Naive B cell (primary cell): Measurements from ENCODE around the gene CREBL2. TPM values are rescaled to one million over a fixed set of nuclear protein-coding genes. Genes with fewer than 3 reads are reported as not detected.
"Not testable (repeated sequence)": the region's sequence is repeated elsewhere in the genome, so short reads cannot be mapped to it uniquely, and the experiment has no call there.

Experiments
- ATAC-seq, 2 donors: fragments of 150-1000 bp; cut with Tn5 transposase; 2 replicates each; pipeline ENCODE4 v1.10.0; 2021; ENCODE audit warnings: low read depth in 2 of 2, mild to moderate bottlenecking in 2 of 2, moderate library complexity in 2 of 2
- DNase-seq: peaks from one replicate; pipeline ENCODE4 v3.0.0; 2022
- H3K27ac Mint-ChIP-seq, 6 donors: one replicate each; pipeline ENCODE4 v1.8.0; 2020 to 2022; ENCODE audit warnings: mild to moderate bottlenecking in 6 of 6, mixed read lengths in 6 of 6, moderate library complexity in 5 of 6, inconsistent platforms in 2 of 6
- H3K27me3 Mint-ChIP-seq, 3 donors: one replicate each; pipeline ENCODE4 v1.8.0; 2021 to 2022; ENCODE audit warnings: mixed read lengths in 3 of 3, mild to moderate bottlenecking in 1 of 3
- H3K36me3 Mint-ChIP-seq, 2 donors: one replicate each; pipeline ENCODE4 v1.8.0; 2020 to 2022; ENCODE audit warnings: mixed read lengths in 2 of 2, inconsistent platforms in 1 of 2, mild to moderate bottlenecking in 1 of 2
- H3K4me1 Mint-ChIP-seq, 3 donors: one replicate each; pipeline ENCODE4 v1.8.0; 2020 to 2022; ENCODE audit warnings: mixed read lengths in 3 of 3, inconsistent platforms in 1 of 3, mild to moderate bottlenecking in 1 of 3, moderate library complexity in 1 of 3
- H3K4me3 Mint-ChIP-seq, 8 donors: one replicate each; pipeline ENCODE4 v1.8.0; 2020 to 2022; ENCODE audit warnings: mild to moderate bottlenecking in 8 of 8, mixed read lengths in 8 of 8, moderate library complexity in 8 of 8, inconsistent platforms in 2 of 8
- H3K9me3 Mint-ChIP-seq, 7 donors: one replicate each; pipeline ENCODE4 v1.8.0; 2020 to 2022; ENCODE audit warnings: mixed read lengths in 7 of 7, mild to moderate bottlenecking in 5 of 7, inconsistent platforms in 2 of 7, moderate library complexity in 1 of 7
- polyA plus RNA-seq, 6 donors: library from polyadenylated mRNA; unstranded; fragments of 300-500 nt; fragmentation: Illumina TruSeq; gene quantifications; one replicate each; pipeline ENCODE4 v1.2.3, GENCODE V29; 2021; ENCODE audit warnings: low read depth in 6 of 6

Gene CREBL2
- polyA plus RNA-seq, 6 donors from 2014 or later = 21.9 to 29.3 (median 25.6) TPM

DNA sequence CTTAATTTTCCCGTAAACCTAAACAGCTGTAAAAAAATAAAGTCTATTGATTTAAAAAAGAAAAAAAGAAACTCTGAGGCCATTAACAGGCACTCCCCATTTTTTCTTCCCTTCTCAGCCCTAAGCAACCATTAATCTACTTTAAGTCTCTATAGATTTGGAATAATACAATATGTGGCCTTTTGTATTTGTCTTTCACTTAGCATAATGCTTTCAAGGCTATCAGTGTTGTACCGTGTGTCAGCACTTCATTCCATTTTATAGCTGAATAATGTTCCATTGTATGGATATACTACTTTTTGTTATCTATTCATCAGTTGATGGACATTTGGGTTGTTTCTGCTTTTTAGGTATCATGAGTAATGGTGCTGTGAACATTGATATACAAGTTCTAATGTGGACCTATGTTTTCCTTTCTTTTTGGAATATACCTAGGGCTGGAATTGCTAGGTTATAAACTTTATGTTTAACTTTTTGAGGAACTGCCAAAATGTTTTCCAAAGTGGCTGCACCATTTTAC lies 15.7 kb downstream of the CREBL2 start:
- DNase-seq = no peak
- no peak overlapping the region for H3K4me3 Mint-ChIP-seq
- H3K4me1 Mint-ChIP-seq = peaks cover 18 to 54% (median 35%) of the 10 kb centered on the region in 3 donors
- H3K27ac Mint-ChIP-seq = no peak overlapping the region
- ATAC-seq = no peak
- H3K36me3 Mint-ChIP-seq = peaks cover 12% of the 10 kb centered on the region in 2 donors
- no peaks in the 10 kb centered on the region for H3K27me3 Mint-ChIP-seq
- peaks cover 0 to 6% (median 4%) of the 10 kb centered on the region in 7 donors for H3K9me3 Mint-ChIP-seq

DNA sequence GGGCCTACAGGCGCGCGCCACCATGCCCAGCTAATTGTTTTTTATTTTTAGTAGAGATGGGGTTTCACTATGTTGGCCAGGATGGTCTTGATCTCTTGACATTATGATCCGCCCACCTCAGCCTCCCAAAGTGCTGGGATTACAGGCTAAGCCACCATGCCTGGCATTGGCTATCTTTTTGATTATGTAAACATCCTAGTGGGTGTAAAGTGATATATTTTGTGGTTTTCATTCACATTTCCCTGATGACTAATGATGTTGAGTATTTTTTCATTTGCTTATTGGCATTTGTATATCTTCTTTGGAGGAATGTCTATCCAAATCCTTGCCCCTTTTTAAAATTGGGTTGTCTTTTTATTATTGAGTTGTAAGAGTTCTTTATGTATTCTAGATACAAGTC lies 16.3 kb downstream of the CREBL2 start:
- no peak overlapping the region for H3K27ac Mint-ChIP-seq
- H3K9me3 Mint-ChIP-seq = peaks cover 0 to 6% (median 4%) of the 10 kb centered on the region in 7 donors

DNA sequence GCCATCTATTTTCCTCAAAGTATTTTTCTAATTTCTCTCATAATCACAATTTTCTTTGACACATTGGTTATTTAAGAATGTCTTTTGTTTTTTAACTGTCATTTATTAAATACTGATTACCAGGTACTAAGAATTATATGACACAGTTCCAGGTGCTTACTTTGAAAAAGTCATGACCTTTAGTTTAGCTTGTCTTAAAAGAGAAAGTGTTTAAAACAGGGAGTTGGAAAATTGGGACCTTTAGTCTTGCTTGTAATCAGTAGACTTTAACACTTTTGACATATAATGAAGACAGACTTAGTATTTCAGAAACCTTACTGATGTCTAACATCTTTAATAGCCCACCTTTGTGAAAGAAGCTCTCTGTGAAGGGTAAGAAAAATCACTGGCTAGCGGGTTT lies 19.2 kb downstream of the CREBL2 start:
- no peak for ATAC-seq
- H3K36me3 Mint-ChIP-seq = peaks cover 0 to 3% of the 10 kb centered on the region in 2 donors
- H3K27me3 Mint-ChIP-seq = no peaks in the 10 kb centered on the region
- no peak overlapping the region for H3K4me3 Mint-ChIP-seq
- DNase-seq = no peak
- no peaks in the 10 kb centered on the region for H3K9me3 Mint-ChIP-seq
- peaks cover 17 to 48% (median 30%) of the 10 kb centered on the region in 3 donors for H3K4me1 Mint-ChIP-seq
- H3K27ac Mint-ChIP-seq = peak overlapping the region in 1 of 6 donors; percentile 89

More for the DNA sequence above, 16.3 kb downstream of the CREBL2 start:
- Mint-ChIP-seq H3K4me1 (peaks cover 17 to 53% (median 32%) of the 10 kb centered on the region in 3 donors), H3K4me3 (no peak overlapping the region), H3K27me3 (no peaks in the 10 kb centered on the region), H3K36me3 (peaks cover 11 to 12% of the 10 kb centered on the region in 2 donors)
- ATAC-seq = no peak
- DNase-seq = no peak

DNA sequence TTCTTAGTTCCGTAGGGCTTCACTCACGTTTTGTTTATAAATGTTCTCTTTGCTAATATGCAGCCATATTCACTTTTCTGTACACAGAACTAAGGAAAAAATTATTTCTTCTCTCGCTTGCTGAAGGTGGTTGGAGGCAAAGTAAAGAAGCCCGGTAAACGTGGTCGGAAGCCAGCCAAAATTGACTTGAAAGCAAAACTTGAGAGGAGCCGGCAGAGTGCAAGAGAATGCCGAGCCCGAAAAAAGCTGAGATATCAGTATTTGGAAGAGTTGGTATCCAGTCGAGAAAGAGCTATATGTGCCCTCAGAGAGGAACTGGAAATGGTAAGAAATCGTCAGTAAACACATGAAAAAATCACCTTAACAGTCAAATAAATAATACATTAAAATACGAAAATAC lies 24.0 kb downstream of the CREBL2 start:
- H3K27me3 Mint-ChIP-seq = no peaks in the 10 kb centered on the region
- H3K9me3 Mint-ChIP-seq = peaks cover 5 to 14% (median 8%) of the 10 kb centered on the region in 7 donors
- H3K4me3 Mint-ChIP-seq = no peak overlapping the region
- peaks cover 19 to 22% of the 10 kb centered on the region in 2 donors for H3K36me3 Mint-ChIP-seq
- peaks cover 6 to 24% (median 16%) of the 10 kb centered on the region in 3 donors for H3K4me1 Mint-ChIP-seq
- H3K27ac Mint-ChIP-seq = peak overlapping the region in 2 of 6 donors; percentile 79 to 85
- ATAC-seq (no peak), DNase-seq (no peak)

DNA sequence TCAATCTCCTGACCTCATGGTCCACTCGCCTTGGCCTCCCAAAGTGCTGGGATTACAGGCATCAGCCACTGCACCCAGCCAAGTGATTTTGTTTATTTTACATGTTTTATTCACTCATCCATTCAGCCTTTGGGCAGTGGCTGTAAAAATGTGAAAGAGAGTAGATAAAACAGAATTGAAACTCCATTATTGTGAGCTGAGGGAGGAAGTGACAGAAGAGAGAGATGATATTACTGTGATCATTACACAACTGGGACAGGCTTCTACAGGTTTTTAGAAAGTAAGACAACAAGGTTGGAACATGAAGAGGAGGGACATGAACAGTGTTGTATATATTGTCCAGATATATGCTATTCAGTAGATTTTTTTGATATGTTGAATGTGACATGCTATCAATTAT lies 25.0 kb downstream of the CREBL2 start:
- Mint-ChIP-seq H3K4me1 (peaks cover 5 to 16% (median 12%) of the 10 kb centered on the region in 3 donors), H3K27ac (peak overlapping the region; percentile 4 to 94 (median 78)), H3K9me3 (peaks cover 5 to 17% (median 9%) of the 10 kb centered on the region in 7 donors), H3K4me3 (peak overlapping the region in 2 of 8 donors; percentile 0 to 49), H3K27me3 (no peaks in the 10 kb centered on the region), H3K36me3 (peaks cover 22 to 23% of the 10 kb centered on the region in 2 donors)
- DNase-seq (no peak), ATAC-seq (peak; percentile 43 to 74)

DNA sequence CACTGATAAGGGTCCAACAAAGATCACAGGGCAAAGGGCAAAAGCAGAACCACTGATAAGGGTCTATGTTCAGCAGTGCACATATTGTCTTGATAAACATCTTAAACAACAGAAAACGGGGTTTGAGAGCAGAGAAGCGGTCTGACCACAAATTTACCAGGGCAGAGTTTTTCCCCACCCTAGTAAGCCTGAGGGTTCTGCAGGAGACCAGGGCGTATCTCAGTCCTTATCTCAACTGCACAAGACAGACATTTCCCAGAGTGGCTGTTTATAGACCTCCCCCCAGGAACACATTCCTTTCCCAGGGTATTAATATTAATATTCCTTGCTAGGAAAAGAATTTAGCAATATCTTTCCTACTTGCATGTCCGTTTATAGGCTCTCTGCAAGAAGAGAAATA lies 28.3 kb downstream of the CREBL2 start:
- H3K27ac Mint-ChIP-seq = peak overlapping the region in 1 of 6 donors; percentile 5
- not testable (repeated sequence) for H3K27me3 Mint-ChIP-seq, DNase-seq, ATAC-seq, H3K4me1 Mint-ChIP-seq, H3K4me3 Mint-ChIP-seq
- H3K9me3 Mint-ChIP-seq = peaks cover 5 to 17% (median 9%) of the 10 kb centered on the region in 7 donors
- H3K36me3 Mint-ChIP-seq = peaks cover 23 to 25% of the 10 kb centered on the region in 2 donors

DNA sequence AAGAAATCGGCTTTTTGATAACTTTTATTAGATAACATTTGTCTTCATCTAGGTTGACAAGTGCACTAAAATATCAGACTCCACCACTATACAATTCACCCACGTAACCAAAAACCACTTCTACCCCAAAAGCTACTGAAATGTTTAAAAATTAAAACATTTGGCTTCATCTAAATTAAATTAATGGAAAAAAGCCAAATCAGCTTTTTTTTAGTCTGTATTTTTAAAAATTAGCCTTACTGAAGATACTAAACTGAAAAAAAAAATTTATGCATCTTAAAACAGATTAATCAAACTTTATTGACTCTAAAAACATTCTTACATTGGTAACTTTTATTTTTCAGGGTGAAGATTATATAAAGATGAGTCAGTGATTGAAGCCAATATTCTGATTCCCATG lies 30.0 kb downstream of the CREBL2 start:
- DNase-seq = no peak
- Mint-ChIP-seq H3K4me1 (peaks cover 3 to 9% (median 6%) of the 10 kb centered on the region in 3 donors), H3K27ac (no peak overlapping the region), H3K36me3 (peaks cover 23 to 26% of the 10 kb centered on the region in 2 donors), H3K9me3 (peaks cover 5 to 17% (median 10%) of the 10 kb centered on the region in 7 donors), H3K4me3 (no peak overlapping the region), H3K27me3 (no peaks in the 10 kb centered on the region)
- no peak for ATAC-seq

DNA sequence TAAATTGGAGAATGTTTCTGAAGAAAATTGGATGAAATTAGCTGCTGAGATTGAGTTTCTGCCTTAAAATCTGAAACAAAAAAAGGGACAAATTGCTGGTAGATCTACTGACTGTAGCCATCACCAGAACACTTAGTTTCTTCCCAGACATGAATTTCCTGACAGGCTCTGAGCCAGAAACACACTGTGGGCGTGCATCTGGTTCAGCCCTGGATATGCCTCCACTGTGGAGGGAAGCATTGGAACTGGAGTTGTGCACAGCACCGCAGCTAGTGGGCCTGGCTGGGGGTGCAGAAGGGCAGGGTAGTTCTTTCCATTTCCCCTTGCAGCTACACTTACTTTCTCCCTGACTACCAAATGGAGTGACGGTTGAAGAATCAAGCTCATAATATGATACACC lies 31.2 kb downstream of the CREBL2 start:
- no peak for ATAC-seq
- Mint-ChIP-seq H3K4me3 (no peak overlapping the region), H3K9me3 (peaks cover 5 to 25% (median 13%) of the 10 kb centered on the region in 7 donors), H3K36me3 (peaks cover 17 to 29% of the 10 kb centered on the region in 2 donors), H3K27me3 (no peaks in the 10 kb centered on the region), H3K27ac (peak overlapping the region in 1 of 6 donors; percentile 29), H3K4me1 (peaks cover 0 to 5% (median 3%) of the 10 kb centered on the region in 3 donors)
- no peak for DNase-seq

DNA sequence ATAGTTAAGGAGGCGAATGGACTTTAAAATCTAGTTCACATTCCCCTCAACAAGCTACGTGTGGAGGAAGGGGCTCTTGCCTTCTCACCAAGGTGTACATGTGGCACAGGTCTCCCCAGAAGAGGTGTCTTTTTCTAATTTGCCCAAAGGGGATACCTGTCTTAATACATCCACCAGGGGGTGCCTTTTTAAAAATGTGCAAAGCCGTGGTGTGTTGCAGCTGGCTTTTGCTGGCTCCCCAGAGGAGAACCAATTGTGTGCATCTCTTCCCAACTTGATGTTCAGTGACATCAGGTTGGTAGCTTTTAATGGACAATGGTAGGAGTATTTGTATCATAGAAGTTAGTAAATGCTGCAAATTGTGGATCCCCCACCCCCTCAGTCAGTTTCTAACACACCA lies 33.8 kb downstream of the CREBL2 start:
- Mint-ChIP-seq H3K27ac (peak overlapping the region in 1 of 6 donors; percentile 52), H3K9me3 (peaks cover 10 to 36% (median 31%) of the 10 kb centered on the region in 7 donors), H3K36me3 (peaks cover 17 to 18% of the 10 kb centered on the region in 2 donors), H3K4me1 (peaks cover 0 to 5% (median 3%) of the 10 kb centered on the region in 3 donors), H3K27me3 (no peaks in the 10 kb centered on the region), H3K4me3 (no peak overlapping the region)
- ATAC-seq (peak; percentile 84 to 96), DNase-seq (peak; percentile 62)

DNA sequence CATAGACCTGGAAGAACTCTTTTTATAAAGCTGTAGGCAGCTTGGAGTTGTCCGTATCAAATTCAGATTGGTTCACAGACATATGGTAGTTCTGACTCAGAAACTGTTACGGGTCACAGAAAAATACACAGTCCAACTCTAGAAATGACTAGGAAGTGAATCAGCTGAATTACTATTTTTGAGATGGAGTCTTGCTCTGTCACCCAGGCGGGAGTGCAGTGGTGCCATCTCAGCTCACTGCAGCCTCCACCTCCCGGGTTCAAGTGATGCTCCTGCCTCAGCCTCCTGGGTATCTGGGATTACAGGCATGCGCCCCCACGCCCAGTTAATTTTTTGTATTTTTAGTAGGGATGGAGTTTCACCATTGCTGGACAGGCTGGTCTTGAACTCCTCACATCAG lies 34.3 kb downstream of the CREBL2 start:
- not testable (repeated sequence) for H3K4me1 Mint-ChIP-seq, H3K27me3 Mint-ChIP-seq, H3K4me3 Mint-ChIP-seq, ATAC-seq, DNase-seq
- Mint-ChIP-seq H3K9me3 (peaks cover 10 to 37% (median 30%) of the 10 kb centered on the region in 7 donors), H3K36me3 (peaks cover 14 to 15% of the 10 kb centered on the region in 2 donors), H3K27ac (peak overlapping the region in 1 of 6 donors; percentile 52)

DNA sequence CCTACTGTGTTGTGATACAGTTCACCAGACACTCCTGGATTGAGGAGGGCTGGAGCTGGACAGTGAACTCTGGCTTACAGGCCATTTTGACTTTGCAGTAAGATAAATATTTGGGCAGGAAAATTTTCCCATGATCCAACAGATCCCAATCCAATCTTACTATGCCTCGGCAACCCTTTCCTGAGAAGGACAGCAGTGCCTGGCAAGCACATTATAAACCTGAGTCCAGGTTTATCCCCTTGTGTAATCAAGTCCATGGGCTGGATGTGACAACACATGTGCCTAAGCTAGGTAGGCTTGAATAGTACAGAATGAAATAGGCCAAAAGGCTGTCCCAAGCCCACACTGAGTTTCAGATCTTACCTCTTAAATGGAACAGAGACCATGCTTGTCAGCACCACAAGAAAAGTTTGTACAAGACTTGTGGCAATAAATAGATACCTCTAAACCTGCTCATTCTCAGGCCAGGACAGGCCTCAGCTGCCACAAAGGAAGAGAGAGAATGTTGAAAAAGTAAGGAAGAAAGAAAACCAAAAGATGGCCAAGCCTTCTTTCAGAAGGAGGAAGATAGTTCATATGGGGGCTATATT lies 34.9 kb downstream of the CREBL2 start:
- Mint-ChIP-seq H3K27me3 (no peaks in the 10 kb centered on the region), H3K9me3 (peaks cover 10 to 40% (median 30%) of the 10 kb centered on the region in 7 donors), H3K27ac (peak overlapping the region in 1 of 6 donors; percentile 37), H3K4me3 (no peak overlapping the region), H3K4me1 (peaks cover 0 to 5% (median 3%) of the 10 kb centered on the region in 3 donors), H3K36me3 (peaks cover 14 to 15% of the 10 kb centered on the region in 2 donors)
- ATAC-seq (no peak), DNase-seq (no peak)

DNA sequence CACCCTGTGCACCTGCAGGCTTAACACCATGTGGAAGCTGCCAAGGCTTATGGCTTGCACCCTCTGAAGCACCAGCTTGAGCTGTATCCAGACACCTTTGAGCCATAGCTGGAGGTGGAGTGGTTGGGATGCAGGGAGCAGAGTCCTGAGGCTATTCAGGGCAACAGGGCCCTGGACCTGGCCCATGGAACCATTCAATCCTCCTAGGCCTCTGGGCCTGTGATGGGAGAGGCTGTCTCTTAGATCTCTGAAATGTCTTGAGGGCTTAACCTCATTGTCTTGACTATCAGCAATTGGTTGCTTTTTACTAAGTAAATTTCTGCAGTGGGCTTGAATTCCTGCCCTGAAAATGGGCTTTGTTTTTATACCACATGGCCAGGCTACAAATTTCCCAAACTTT lies 36.6 kb downstream of the CREBL2 start:
- no peak for ATAC-seq
- H3K36me3 Mint-ChIP-seq = peaks cover 10 to 15% of the 10 kb centered on the region in 2 donors
- peaks cover 0 to 5% (median 3%) of the 10 kb centered on the region in 3 donors for H3K4me1 Mint-ChIP-seq
- DNase-seq = no peak
- H3K9me3 Mint-ChIP-seq = peaks cover 10 to 40% (median 30%) of the 10 kb centered on the region in 7 donors
- H3K4me3 Mint-ChIP-seq = no peak overlapping the region
- H3K27ac Mint-ChIP-seq = peak overlapping the region in 1 of 6 donors; percentile 85
- H3K27me3 Mint-ChIP-seq = no peaks in the 10 kb centered on the region

DNA sequence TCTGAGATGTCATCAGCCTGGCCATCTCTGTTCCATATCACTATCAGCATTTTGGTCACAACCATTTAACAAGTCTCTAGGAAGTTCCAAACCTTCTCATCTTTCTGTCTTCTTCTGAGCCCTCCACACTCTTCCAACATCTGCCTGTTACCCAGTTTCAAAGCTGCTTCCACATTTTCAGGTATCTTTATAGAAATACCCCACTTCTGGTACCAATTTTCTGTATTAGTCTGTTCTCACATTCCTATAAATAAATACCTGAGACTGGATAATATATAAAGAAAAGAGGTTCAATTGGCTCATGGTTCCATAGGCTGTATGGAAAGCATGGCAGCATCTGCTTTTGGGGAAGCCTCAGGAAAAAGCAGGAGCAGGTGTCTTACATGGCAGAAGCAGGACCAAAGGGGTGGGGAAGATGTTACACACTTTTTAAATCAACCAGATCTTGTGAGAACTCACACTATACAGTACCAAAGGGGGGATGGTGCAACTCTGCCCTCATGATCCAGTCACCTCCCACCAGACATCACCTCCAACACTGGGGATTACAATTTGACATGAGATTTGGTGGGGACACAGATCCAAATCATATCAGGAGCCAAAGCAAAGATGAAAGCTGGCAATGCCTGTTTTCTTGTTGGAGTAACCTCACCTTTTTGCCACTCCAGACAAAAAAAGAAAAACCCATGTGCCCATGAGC lies 37.4 kb downstream of the CREBL2 start:
- H3K9me3 Mint-ChIP-seq = peaks cover 10 to 40% (median 30%) of the 10 kb centered on the region in 7 donors
- H3K27me3 Mint-ChIP-seq = no peaks in the 10 kb centered on the region
- no peak overlapping the region for H3K27ac Mint-ChIP-seq
- peaks cover 0 to 5% (median 3%) of the 10 kb centered on the region in 3 donors for H3K4me1 Mint-ChIP-seq
- DNase-seq (no peak), ATAC-seq (no peak)
- H3K4me3 Mint-ChIP-seq = no peak overlapping the region
- peaks cover 8 to 15% of the 10 kb centered on the region in 2 donors for H3K36me3 Mint-ChIP-seq
